ENCODE measurements around the gene ZNF618.
A peak's percentile ranks its signal among the peaks of the same experiment; 100 is the strongest.
"Not testable (repeated sequence)": the region's sequence is repeated elsewhere in the genome, so short reads cannot be mapped to it uniquely, and the experiment has no call there.

The ZNF618 gene

GRCh38 chr9:113996531-113997001 lies 120.5 kb downstream of the ZNF618 start:
- ChIA-PET POLR2A (ENCODE audit: low non-redundant PET) (no interaction called here), CTCF (interaction anchor here (0.7 to 0.8 kb wide), 2 partner anchors 82 to 119 kb away, joined by 3 to 5 read pairs; no protein-coding TSS in a partner anchor)
- H3K27ac ChIP-seq, result no peak overlapping the region
- TF ChIP-seq CTCF (conservative IDR thresholded peaks at IDR 0.05; ENCODE audit: low read depth), result no peak
- no peak for DNase-seq (ENCODE audit: low spot score)

GRCh38 chr9:113997064-113997463 lies 121.0 kb downstream of the ZNF618 start:
- CTCF ChIA-PET, result interaction anchor here (0.6 to 0.8 kb wide), 3 partner anchors 82 to 276 kb away, joined by 3 to 5 read pairs (median 5); no protein-coding TSS in a partner anchor
- DNase-seq (ENCODE audit: low spot score); H3K27ac ChIP-seq; POLR2A ChIA-PET (ENCODE audit: low non-redundant PET): not testable (repeated sequence)

GRCh38 chr9:113997610-113998009 lies 121.5 kb downstream of the ZNF618 start:
- POLR2A ChIA-PET (ENCODE audit: low non-redundant PET), result no interaction called here
- no peak for TF ChIP-seq CTCF (conservative IDR thresholded peaks at IDR 0.05; ENCODE audit: low read depth)
- no peak for DNase-seq (ENCODE audit: low spot score)
- CTCF ChIA-PET, result interaction anchor here (0.6 to 0.7 kb wide), 2 partner anchors 13 to 277 kb away, joined by 5 read pairs; no protein-coding TSS in a partner anchor
- no peak overlapping the region for H3K27ac ChIP-seq

GRCh38 chr9:113998114-113998513 lies 122.0 kb downstream of the ZNF618 start:
- ChIA-PET POLR2A (ENCODE audit: low non-redundant PET) (no interaction called here), CTCF (interaction anchor here (0.7 kb wide), 1 partner anchor 13 kb away, joined by 5 read pairs; no protein-coding TSS in a partner anchor)
- DNase-seq (ENCODE audit: low spot score), result no peak
- TF ChIP-seq CTCF (conservative IDR thresholded peaks at IDR 0.05; ENCODE audit: low read depth), result no peak
- H3K27ac ChIP-seq, result no peak overlapping the region

GRCh38 chr9:113998525-113999255 lies 122.6 kb downstream of the ZNF618 start:
- H3K27ac ChIP-seq, result no peak overlapping the region
- ChIA-PET POLR2A (ENCODE audit: low non-redundant PET) (no interaction called here), CTCF (no interaction called here)
- DNase-seq (ENCODE audit: low spot score), result peak; percentile 40
- no peak for TF ChIP-seq CTCF (conservative IDR thresholded peaks at IDR 0.05; ENCODE audit: low read depth)

- ChIA-PET CTCF (interaction anchor here (0.5 kb wide), 1 partner anchor 162 kb away, joined by 4 read pairs; no protein-coding TSS in a partner anchor), POLR2A (ENCODE audit: low non-redundant PET) (no interaction called here)
- peak overlapping the region; percentile 23 for H3K27ac ChIP-seq
- no peak for TF ChIP-seq CTCF (conservative IDR thresholded peaks at IDR 0.05; ENCODE audit: low read depth)
- no peak for DNase-seq (ENCODE audit: low spot score)
These were observed 123.3 kb downstream of the ZNF618 start for GRCh38 chr9:113999256-114000062.
